LHCN-M2 (cell line): ENCODE measurements around the gene OSBPL3. TPM values are rescaled to one million over a fixed set of nuclear protein-coding genes. Genes with fewer than 3 reads are reported as not detected.

Experiments used
- DNase-seq: peaks from one replicate; pipeline ENCODE4 v3.0.0-alpha.2; 2012; ENCODE audit warnings: low read depth
- total RNA-seq: library from RNA; depleted of rRNA; stranded (reverse); fragments of >200 nt; gene quantifications from 2 replicates; pipeline ENCODE4 v1.2.3, GENCODE V29; 2014

OSBPL3 gene
- total RNA-seq, 1 experiment from 2014 or later, result 48.7 TPM

- no peak for DNase-seq
Measured at GRCh38 chr7:24896031-24896501, 83.9 kb downstream of the OSBPL3 start.

- DNase-seq, result no peak
Measured at GRCh38 chr7:24894429-24895221, 85.4 kb downstream of the OSBPL3 start.

GRCh38 chr7:24891311-24891735 is 88.7 kb downstream of the OSBPL3 start:
- DNase-seq, result peak; percentile 88

- DNase-seq, result no peak
Measured at GRCh38 chr7:24889611-24890010, 90.4 kb downstream of the OSBPL3 start.

- no peak for DNase-seq
Measured at GRCh38 chr7:24888653-24889052, 91.3 kb downstream of the OSBPL3 start.

GRCh38 chr7:24885716-24886115 is 94.3 kb downstream of the OSBPL3 start:
- no peak for DNase-seq

GRCh38 chr7:24885305-24885704 is 94.7 kb downstream of the OSBPL3 start:
- DNase-seq, result no peak

GRCh38 chr7:24884401-24884800 is 95.6 kb downstream of the OSBPL3 start:
- no peak for DNase-seq

- DNase-seq, result peak; percentile 52
Measured at GRCh38 chr7:24883622-24884013, 96.4 kb downstream of the OSBPL3 start.

- DNase-seq, result peak; percentile 99
Measured at GRCh38 chr7:24882989-24883621, 96.9 kb downstream of the OSBPL3 start.

- peak; percentile 46 for DNase-seq
Measured at GRCh38 chr7:24881623-24882022, 98.4 kb downstream of the OSBPL3 start.

- no peak for DNase-seq
Measured at GRCh38 chr7:24880886-24881285, 99.1 kb downstream of the OSBPL3 start.

- DNase-seq, result no peak
Measured at GRCh38 chr7:24879291-24879690, 100.7 kb downstream of the OSBPL3 start.

- DNase-seq, result peak; percentile 59
Measured at GRCh38 chr7:24877790-24878311, 102.1 kb downstream of the OSBPL3 start.

- DNase-seq, result no peak
Measured at GRCh38 chr7:24874791-24875190, 105.2 kb downstream of the OSBPL3 start.

- no peak for DNase-seq
Measured at GRCh38 chr7:24873944-24874343, 106.0 kb downstream of the OSBPL3 start.

GRCh38 chr7:24871770-24872169 is 108.2 kb downstream of the OSBPL3 start:
- DNase-seq, result no peak

- DNase-seq, result no peak
Measured at GRCh38 chr7:24870766-24871165, 109.2 kb downstream of the OSBPL3 start.

- peak; percentile 68 for DNase-seq
Measured at GRCh38 chr7:24869572-24869971, 110.4 kb downstream of the OSBPL3 start.

- no peak for DNase-seq
Measured at GRCh38 chr7:24868741-24869140, 111.2 kb downstream of the OSBPL3 start.

- DNase-seq, result no peak
Measured at GRCh38 chr7:24866004-24866615, 113.9 kb downstream of the OSBPL3 start.

- no peak for DNase-seq
Measured at GRCh38 chr7:24864214-24864817, 115.7 kb downstream of the OSBPL3 start.
